Epithelial cell of esophagus (primary cell): ENCODE results near the gene IDH1.
A peak's percentile ranks its signal among the peaks of the same experiment; 100 is the strongest.
"Not testable (repeated sequence)": the region's sequence is repeated elsewhere in the genome, so short reads cannot be mapped to it uniquely, and the experiment has no call there.

ENCODE experiments used
- DNase-seq: peaks from one replicate; pipeline ENCODE4 v3.0.0; 2010; ENCODE audit warnings: low read depth
- H3K4me3 ChIP-seq: 2 replicates; pipeline ENCODE4 v1.5.1; 2011; ENCODE audit warnings: mild to moderate bottlenecking, low read length, control low read depth
- CTCF ChIP-seq: IDR thresholded peaks from 2 replicates; pipeline ENCODE4 v1.5.1; 2011; ENCODE audit warnings: low read depth, mild to moderate bottlenecking, low read length, control low read depth, inconsistent platforms; ENCODE audit not compliant: insufficient read depth; ENCODE audit errors: missing control alignments

Gene IDH1

GRCh38 chr2:208235860-208236259 is 19.0 kb downstream of the IDH1 start:
- H3K4me3 ChIP-seq: no peak overlapping the region
- no peak for DNase-seq
- no peak for TF ChIP-seq CTCF

- no peak overlapping the region for H3K4me3 ChIP-seq
- TF ChIP-seq CTCF: no peak
- no peak for DNase-seq
Measured at GRCh38 chr2:208234786-208235185, 20.1 kb downstream of the IDH1 start.

- H3K4me3 ChIP-seq: no peak overlapping the region
- TF ChIP-seq CTCF: no peak
- no peak for DNase-seq
Measured at GRCh38 chr2:208228476-208228875, 26.4 kb downstream of the IDH1 start.

- DNase-seq: no peak
- no peak for TF ChIP-seq CTCF
- no peak overlapping the region for H3K4me3 ChIP-seq
Measured at GRCh38 chr2:208227581-208228232, 27.2 kb downstream of the IDH1 start.

- no peak overlapping the region for H3K4me3 ChIP-seq
- TF ChIP-seq CTCF: no peak
- DNase-seq: peak; percentile 24
Measured at GRCh38 chr2:208224802-208225201, 30.1 kb downstream of the IDH1 start.

- TF ChIP-seq CTCF: no peak
- peak; percentile 59 for DNase-seq
- H3K4me3 ChIP-seq: no peak overlapping the region
Measured at GRCh38 chr2:208222351-208222750, 32.5 kb downstream of the IDH1 start.

- H3K4me3 ChIP-seq, DNase-seq: not testable (repeated sequence)
Measured at GRCh38 chr2:208221873-208222272, 33.0 kb downstream of the IDH1 start.
